ENCODE data around the gene ZNF454. TPM values are rescaled to one million over a fixed set of nuclear protein-coding genes. Genes with fewer than 3 reads are reported as not detected.

Gene ZNF454
- total and polyA plus RNA-seq, 2 experiments from 2014 or later = 4.9 to 5.9 TPM

GRCh38 chr5:178941361-178941760 lies 363 bp downstream of the ZNF454 start:
- no peaks in the 10 kb centered on the region; the same call in 1 of the 2 replicates for H3K4me1 ChIP-seq (ENCODE audit: insufficient read depth)
- H3K4me3 ChIP-seq = peak overlapping the region; percentile 88
- DNase-seq (ENCODE audit: low spot score) (no peak), ATAC-seq (no peak)
- Mint-ChIP-seq H3K27me3 (ENCODE audit: insufficient read depth, low read depth, poor library complexity) (peaks cover 4% of the 10 kb centered on the region), H3K9me3 (peaks cover 99% of the 10 kb centered on the region), H3K27ac (no peak overlapping the region), H3K4me3 (no peak overlapping the region), H3K36me3 (ENCODE audit: low read depth) (peaks cover 53% of the 10 kb centered on the region), H3K4me1 (no peaks in the 10 kb centered on the region)
- H3K36me3 ChIP-seq (ENCODE audit: insufficient read depth) = peaks cover 5% of the 10 kb centered on the region; the same call in 1 of the 2 replicates
- no peaks in the 10 kb centered on the region; the same call in 1 of the 2 replicates for H3K79me2 ChIP-seq (replicated peaks; ENCODE audit: insufficient read depth)
- H2AFZ ChIP-seq = peak overlapping the region; percentile 96
- H3K27ac ChIP-seq (ENCODE audit: low read depth) = no peak overlapping the region
- H3K9me2 ChIP-seq (ENCODE audit: insufficient read depth) = peaks cover 9% of the 10 kb centered on the region; the same call in 1 of the 2 replicates
- 0 out of 2 replicates have a peak, but pooled peaks cover 8% of the 10 kb centered on the region for H3F3A ChIP-seq (replicated peaks; ENCODE audit: low read depth)
- no peaks in the 10 kb centered on the region; the same call in 1 of the 2 replicates for H3K27me3 ChIP-seq (ENCODE audit: insufficient read depth)
- H3K4me2 ChIP-seq = peak overlapping the region; percentile 93
- no peaks in the 10 kb centered on the region for H4K20me1 ChIP-seq (replicated peaks; ENCODE audit: insufficient read depth)
- TF ChIP-seq EZH2 (IDR thresholded peaks at IDR 0.05; ENCODE audit: low read depth, unreplicated experiment) = no peak
- no peak for TF ChIP-seq ZNF114 (CRISPR knock-in tag; IDR thresholded peaks at IDR 0.05)
- no peak for TF ChIP-seq CREB1 (CRISPR knock-in tag; IDR thresholded peaks at IDR 0.05; ENCODE audit: low read depth)
- TF ChIP-seq REST (IDR thresholded peaks at IDR 0.05; ENCODE audit: unreplicated experiment) = no peak
- TF ChIP-seq ZNF331 (CRISPR knock-in tag; IDR thresholded peaks at IDR 0.05; ENCODE audit: low read depth) = no peak
- no peak for TF ChIP-seq EZH2phosphoT487 (IDR thresholded peaks at IDR 0.05; ENCODE audit: unreplicated experiment)
- TF ChIP-seq CTCF (conservative IDR thresholded peaks at IDR 0.05; ENCODE audit: low read depth in 2 of 2) = no peak
- no peak for TF ChIP-seq ETS1 (IDR thresholded peaks at IDR 0.05)
- no peak for TF ChIP-seq STAT1 (IDR thresholded peaks at IDR 0.05; ENCODE audit: unreplicated experiment)
- no peak for TF ChIP-seq ZNF462 (CRISPR knock-in tag; IDR thresholded peaks at IDR 0.05)
- TF ChIP-seq POLR2AphosphoS5 (IDR thresholded peaks at IDR 0.05; ENCODE audit: low read depth) = no peak
- no peak for TF ChIP-seq JUNB (IDR thresholded peaks at IDR 0.05; ENCODE audit: unreplicated experiment)
- TF ChIP-seq NANOG (IDR thresholded peaks at IDR 0.05; ENCODE audit: borderline replicate concordance) = no peak
